Bronchus fibroblast of lung (primary cell): ENCODE data around the gene CD53. TPM values are rescaled to one million over a fixed set of nuclear protein-coding genes. Genes with fewer than 3 reads are reported as not detected.

Source experiments
- total RNA-seq: library from RNA; depleted of rRNA; stranded (reverse); fragments of >200 nt; gene quantifications from 2 replicates; pipeline ENCODE4 v1.2.3, GENCODE V29; 2015

Gene CD53, protein sequence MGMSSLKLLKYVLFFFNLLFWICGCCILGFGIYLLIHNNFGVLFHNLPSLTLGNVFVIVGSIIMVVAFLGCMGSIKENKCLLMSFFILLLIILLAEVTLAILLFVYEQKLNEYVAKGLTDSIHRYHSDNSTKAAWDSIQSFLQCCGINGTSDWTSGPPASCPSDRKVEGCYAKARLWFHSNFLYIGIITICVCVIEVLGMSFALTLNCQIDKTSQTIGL
- not detected in 2 replicates for total RNA-seq

DNA sequence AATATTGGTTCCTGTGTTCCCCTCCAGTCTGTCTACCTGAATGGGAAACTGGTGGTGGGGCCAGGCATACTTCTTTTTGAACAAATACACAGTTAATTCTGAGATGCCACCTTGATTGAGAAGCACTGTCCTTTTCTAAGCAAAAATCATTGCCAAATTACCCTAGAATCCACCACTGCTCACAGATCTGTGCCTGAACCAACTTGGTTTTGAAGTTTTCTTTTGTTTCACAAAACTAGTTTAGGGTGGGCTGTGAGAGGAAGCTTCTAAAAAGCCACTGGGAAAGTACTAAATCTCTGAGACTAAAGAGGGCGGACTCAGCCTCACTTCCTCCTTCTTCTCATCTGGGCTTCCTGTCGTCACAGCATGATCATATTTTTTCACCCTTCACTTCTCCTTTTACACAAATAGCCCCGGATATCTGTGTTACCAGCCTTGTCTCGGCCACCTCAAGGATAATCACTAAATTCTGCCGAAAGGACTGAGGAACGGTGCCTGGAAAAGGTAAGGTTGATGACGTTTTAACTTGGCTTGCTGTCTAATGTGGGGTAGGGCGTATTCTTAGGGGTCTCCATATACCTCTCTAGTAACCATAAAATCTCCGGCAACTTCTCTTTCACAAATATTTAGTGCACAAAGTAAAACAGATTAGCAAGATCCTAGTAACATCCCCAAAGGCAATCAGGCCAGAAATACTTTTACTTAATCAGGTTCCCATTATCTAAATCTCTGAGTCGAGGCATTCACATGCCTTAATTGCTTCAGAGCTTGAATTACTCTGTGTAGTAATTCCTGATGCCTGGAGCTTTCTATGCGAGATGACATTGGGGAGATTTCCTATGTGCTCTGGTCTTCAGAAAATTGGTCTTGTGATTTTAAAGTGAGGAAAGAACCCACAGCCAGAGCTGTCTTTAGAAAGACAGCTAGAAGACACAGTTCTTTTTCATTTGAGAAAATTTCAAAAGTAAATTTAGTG, at the start of gene CD53:
TSS of gene CD53 (plus strand) at position 404 of the 976 bp plus-strand sequence. CDS start 18,261 bp downstream, outside the sequence.

Other genes starting within 250 kb of the CD53 start
- 0.17 and 0.45 TPM in 2 replicates for gene KCNA3, start 198.2 kb upstream of the CD53 start, total RNA-seq
- 7.1 and 8.6 TPM in 2 replicates for gene LRIF1, start 90.8 kb downstream of the CD53 start, total RNA-seq